ENCODE measurements around the gene NUDT14. TPM values are rescaled to one million over a fixed set of nuclear protein-coding genes. Genes with fewer than 3 reads are reported as not detected.

NUDT14 gene
- total and polyA plus RNA-seq, 2 of the 8 experiments (the other 6 are each of a cell fraction or from before 2014, with no cell fraction given): 25.5 to 33.3 TPM

DNA sequence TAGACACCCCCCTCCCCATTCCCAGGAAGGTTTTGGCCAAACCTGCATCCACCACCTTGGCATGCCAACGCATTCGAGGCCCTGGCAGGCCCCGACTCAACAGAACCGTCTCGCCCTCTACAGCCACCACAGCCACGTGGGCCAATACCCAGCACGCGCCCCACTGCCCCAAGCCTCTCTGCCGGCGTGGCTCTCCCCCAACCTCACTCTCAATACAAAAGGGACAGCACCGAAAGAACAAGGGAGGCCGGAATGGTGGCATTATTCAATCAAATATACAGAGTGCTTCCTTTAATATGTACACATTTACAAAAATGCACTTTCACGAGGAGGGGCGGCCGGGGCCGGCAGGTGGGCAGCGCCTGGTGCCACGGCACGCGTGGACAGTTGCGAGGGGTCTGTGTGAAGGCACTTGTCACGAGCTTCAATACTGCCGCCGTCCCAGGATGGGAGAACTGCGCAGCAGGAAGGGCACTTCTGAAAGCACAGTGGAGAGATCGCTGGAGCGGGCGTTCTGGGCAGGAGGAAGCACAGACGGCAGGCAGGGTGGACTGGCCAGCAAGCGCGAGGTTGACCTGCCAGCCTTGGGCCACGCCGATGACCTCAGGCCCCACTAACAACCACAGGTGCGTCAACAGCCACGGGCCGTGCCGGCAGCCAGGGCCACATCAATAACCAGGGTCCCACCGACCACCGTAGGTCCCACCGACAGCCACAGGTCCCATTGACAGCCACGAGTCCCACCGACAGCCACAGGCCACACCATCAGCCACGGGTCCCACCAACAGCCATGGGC lies 39.4 kb downstream of the NUDT14 start:
- H3K36me3 ChIP-seq (ENCODE audit: control insufficient read depth in 2 of 4, insufficient read depth in 4 of 4, low read length in 3 of 4): peaks cover 0 to 4% (median 0%) of the 10 kb centered on the region in 4 experiments; a peak in 2 of 8 replicates
- no peak overlapping the region for H4K5ac ChIP-seq (ENCODE audit: insufficient read length, low read depth, low read length)
- no peak overlapping the region for H2BK15ac ChIP-seq (ENCODE audit: low read length)
- H3K79me1 ChIP-seq (ENCODE audit: low read depth, low read length): no peaks in the 10 kb centered on the region
- no peak overlapping the region for H4K91ac ChIP-seq (replicated peaks; ENCODE audit: insufficient read length, low read length)
- H3K18ac ChIP-seq (ENCODE audit: extremely low read depth, low read length): no peak overlapping the region
- no peak overlapping the region for H2BK5ac ChIP-seq (ENCODE audit: low read depth, low read length)
- 89% methylated on average over 43 of the region's 43 CpGs; no CpG with 5 or more reads in 1 of the 2 experiments for WGBS, 2 experiments (ENCODE audit: extremely low coverage in 1 of 2, insufficient coverage in 1 of 2, insufficient read length in 1 of 2, insufficient replicate concordance in 2 of 2, low coverage in 1 of 2, low lambda C conversion rate in 2 of 2, missing lambda C conversion rate in 1 of 2)
- no peak overlapping the region for H2BK20ac ChIP-seq (ENCODE audit: low read length)
- H3K14ac ChIP-seq (ENCODE audit: insufficient read length): no peak overlapping the region
- FAIRE-seq: no peak
- CTCF ChIA-PET (ENCODE audit: partially characterized antibody): no interaction called here
- POLR2A ChIA-PET (ENCODE audit: partially characterized antibody): no interaction called here
- H3K4me3 ChIP-seq (ENCODE audit: extremely low read depth in 1 of 4, insufficient read depth in 2 of 4, low read depth in 3 of 4, low read length in 4 of 4): no peak overlapping the region
- no peak overlapping the region for H3K9ac ChIP-seq (replicated peaks in 1 of 4; ENCODE audit: extremely low read depth in 1 of 4, low read depth in 3 of 4, low read length in 3 of 4)
- no peak overlapping the region for H2BK12ac ChIP-seq (ENCODE audit: low read depth, low read length)
- H3K56ac ChIP-seq (replicated peaks; ENCODE audit: insufficient read length, low read depth, low read length): no peak overlapping the region
- no peak overlapping the region for H3K23ac ChIP-seq (ENCODE audit: insufficient read length)
- H3K27ac ChIP-seq (ENCODE audit: low read depth, low read length): no peak overlapping the region
- H3K4ac ChIP-seq (replicated peaks; ENCODE audit: insufficient read length, low read depth, low read length): no peak overlapping the region
- peaks cover 5 to 16% of the 10 kb centered on the region in 2 experiments for H3K9me3 ChIP-seq (ENCODE audit: insufficient read depth in 2 of 2, low read depth in 1 of 2, low read length in 1 of 2)
- H4K8ac ChIP-seq (ENCODE audit: extremely low read depth, insufficient read depth, low read length): no peak overlapping the region
- no peaks in the 10 kb centered on the region for H3K79me2 ChIP-seq (ENCODE audit: control insufficient read depth in 1 of 2, insufficient read depth in 2 of 2, low read length in 2 of 2)
- TF ChIP-seq SP2 (IDR thresholded peaks at IDR 0.05; ENCODE audit: low read length) (no peak), BRCA1 (IDR thresholded peaks at IDR 0.05; ENCODE audit: low read depth, low read length) (no peak), EGR1 (IDR thresholded peaks at IDR 0.05; ENCODE audit: borderline replicate concordance, low read depth, low read length) (peak; percentile 35; the same call in 1 of the 2 replicates), JUND (IDR thresholded peaks at IDR 0.05; ENCODE audit: low read length) (no peak)
- H4K20me1 ChIP-seq (replicated peaks in 1 of 2; ENCODE audit: control insufficient read depth in 1 of 2, insufficient read depth in 2 of 2, low read length in 2 of 2): peaks cover 0 to 4% of the 10 kb centered on the region in 2 experiments
- no peaks in the 10 kb centered on the region for H3K27me3 ChIP-seq (replicated peaks in 1 of 4; ENCODE audit: control insufficient read depth in 3 of 4, extremely low read depth in 1 of 4, insufficient read depth in 3 of 4, low read length in 3 of 4)
- no peak overlapping the region for H2BK120ac ChIP-seq (replicated peaks; ENCODE audit: low read depth, low read length)
- no peak overlapping the region for H2AK5ac ChIP-seq (ENCODE audit: low read depth, low read length)
- H3K4me1 ChIP-seq (replicated peaks in 1 of 4; ENCODE audit: control insufficient read depth in 3 of 4, insufficient read depth in 4 of 4, low read length in 3 of 4): peaks cover 0 to 4% (median 0%) of the 10 kb centered on the region in 4 experiments; a peak in 3 of 7 replicates
- DNase-seq (ENCODE audit: low read depth in 1 of 2, low spot score in 2 of 2): no peak
- H3K4me2 ChIP-seq (ENCODE audit: insufficient read depth in 1 of 2, low read depth in 2 of 2, low read length in 2 of 2): no peak overlapping the region
- no peaks in the 10 kb centered on the region for H3K23me2 ChIP-seq (ENCODE audit: low read depth, low read length)
- H2AFZ ChIP-seq (ENCODE audit: low read length): no peak overlapping the region
